DMS53 treated with DMSO at 0.1 percent for 48 hours (cell line): ENCODE measurements around the gene TEKT3.

ENCODE experiments used
- DNase-seq: peaks from one replicate; lab custom pipeline; 2025; ENCODE audit not compliant: unreplicated experiment; lab: John Stamatoyannopoulos, UW

TEKT3 gene

GRCh38 chr17:15350777-15351477 lies 9.5 kb upstream of the TEKT3 start:
- DNase-seq: no peak

- no peak for DNase-seq
Measured at GRCh38 chr17:15349119-15349518, 7.7 kb upstream of the TEKT3 start.

- DNase-seq: no peak
Measured at GRCh38 chr17:15348021-15348420, 6.6 kb upstream of the TEKT3 start.

- DNase-seq: no peak
Measured at GRCh38 chr17:15346066-15346595, 4.7 kb upstream of the TEKT3 start.

- no peak for DNase-seq
Measured at GRCh38 chr17:15343749-15344148, 2.4 kb upstream of the TEKT3 start.

- no peak for DNase-seq
Measured at GRCh38 chr17:15342460-15342859, 1.1 kb upstream of the TEKT3 start.

- no peak for DNase-seq
Measured at GRCh38 chr17:15341966-15342365, 569 bp upstream of the TEKT3 start.

GRCh38 chr17:15340966-15341365 lies 431 bp downstream of the TEKT3 start:
- no peak for DNase-seq

GRCh38 chr17:15335446-15335845 lies 6.0 kb downstream of the TEKT3 start:
- no peak for DNase-seq

GRCh38 chr17:15334266-15334665 lies 7.1 kb downstream of the TEKT3 start:
- no peak for DNase-seq

GRCh38 chr17:15332338-15332737 lies 9.1 kb downstream of the TEKT3 start:
- DNase-seq: no peak

GRCh38 chr17:15323131-15323530 lies 18.3 kb downstream of the TEKT3 start:
- DNase-seq: no peak

GRCh38 chr17:15321556-15322251 lies 19.7 kb downstream of the TEKT3 start:
- DNase-seq: no peak

GRCh38 chr17:15319452-15320010 lies 21.9 kb downstream of the TEKT3 start:
- no peak for DNase-seq

- no peak for DNase-seq
Measured at GRCh38 chr17:15311996-15312395, 29.4 kb downstream of the TEKT3 start.

GRCh38 chr17:15309793-15310192 lies 31.6 kb downstream of the TEKT3 start:
- DNase-seq: no peak

- no peak for DNase-seq
Measured at GRCh38 chr17:15309236-15309635, 32.2 kb downstream of the TEKT3 start.

- DNase-seq: no peak
Measured at GRCh38 chr17:15308758-15309157, 32.6 kb downstream of the TEKT3 start.

- DNase-seq: no peak
Measured at GRCh38 chr17:15307710-15308111, 33.7 kb downstream of the TEKT3 start.

GRCh38 chr17:15303851-15304250 lies 37.5 kb downstream of the TEKT3 start:
- no peak for DNase-seq

- no peak for DNase-seq
Measured at GRCh38 chr17:15303268-15303667, 38.1 kb downstream of the TEKT3 start.

- DNase-seq: no peak
Measured at GRCh38 chr17:15301845-15302244, 39.6 kb downstream of the TEKT3 start.
